Skin of body (tissue), 2 donors: Measurements from ENCODE around the gene TGFBR2. TPM values are rescaled to one million over a fixed set of nuclear protein-coding genes. Genes with fewer than 3 reads are reported as not detected.

Experiments
- DNase-seq: peaks from one replicate; lab custom pipeline; 2025; lab: John Stamatoyannopoulos, UW
- total RNA-seq: library from RNA; depleted of rRNA; stranded (reverse); fragments of >200 nt; gene quantifications from one replicate; pipeline ENCODE4 v1.2.3, GENCODE V29; 2014

The TGFBR2 gene
- total RNA-seq, 1 donor from 2014 or later = 71.5 TPM

GRCh38 chr3:30673425-30674341, 67.3 kb downstream of the TGFBR2 start:
- no peak for DNase-seq

- DNase-seq = no peak
Measured at GRCh38 chr3:30675006-30675405, 68.6 kb downstream of the TGFBR2 start.

DNA sequence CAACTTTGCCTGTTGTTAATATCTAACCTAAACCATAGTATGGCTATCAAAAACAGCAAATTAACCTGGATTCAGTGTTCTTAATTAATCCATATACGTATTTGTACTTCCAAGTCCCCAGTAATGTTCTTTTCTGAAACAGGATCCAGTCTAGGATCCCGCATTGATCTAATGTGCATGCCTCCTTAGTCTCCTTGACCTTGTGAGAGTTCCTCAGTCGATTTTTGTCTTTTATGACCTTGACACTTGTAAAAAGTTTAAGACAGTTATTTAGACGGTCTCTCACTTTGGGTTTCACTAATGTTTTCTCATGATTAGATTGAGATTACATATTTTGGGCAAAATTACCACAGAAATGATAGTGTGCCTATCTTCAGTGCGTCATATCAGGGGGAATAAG, 69.4 kb downstream of the TGFBR2 start:
- DNase-seq = no peak

DNA sequence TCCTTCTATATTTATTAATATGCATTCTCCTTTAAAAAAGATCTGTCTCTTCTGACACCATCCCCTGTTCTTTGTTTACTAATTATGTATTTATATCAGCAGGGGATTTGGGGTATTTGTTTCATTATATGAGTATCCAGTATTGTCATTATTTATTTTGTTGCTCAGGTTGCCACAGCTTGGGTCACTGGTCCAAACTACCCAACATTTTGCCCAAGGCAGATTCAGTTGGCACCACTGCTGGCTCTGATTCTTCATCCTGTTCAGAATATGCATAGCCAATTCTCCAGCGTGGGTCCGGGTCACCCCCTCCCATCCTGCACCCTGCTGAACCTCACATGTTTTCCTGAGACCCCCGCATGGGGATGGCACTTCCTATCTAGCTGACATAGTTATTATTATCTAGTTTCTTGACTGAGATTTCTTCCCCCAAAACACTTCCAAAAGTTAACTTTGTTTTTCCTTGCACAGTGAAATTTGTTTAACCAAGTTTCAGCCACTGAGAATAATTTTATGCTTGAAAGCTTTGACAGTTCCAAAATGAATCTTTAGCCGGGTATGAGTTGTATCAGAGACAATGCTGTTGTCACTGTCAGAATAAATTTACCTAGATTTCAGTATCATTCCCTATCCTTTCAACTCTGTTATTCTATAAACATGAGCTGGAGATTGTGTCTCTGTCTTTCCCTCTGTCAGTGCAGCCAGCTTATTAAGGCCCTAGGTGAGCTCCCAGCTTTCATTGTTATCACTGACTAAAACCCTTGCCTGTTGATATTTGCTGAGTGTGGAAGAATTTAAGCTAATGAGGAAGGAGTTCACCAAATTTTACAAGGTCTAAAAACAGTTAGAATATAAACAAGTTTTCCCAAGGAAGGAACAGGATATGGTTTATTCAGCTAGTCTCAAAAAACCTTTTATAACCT, 70.3 kb downstream of the TGFBR2 start:
- DNase-seq = no peak

GRCh38 chr3:30677347-30677685, 70.9 kb downstream of the TGFBR2 start:
- DNase-seq = no peak

DNA sequence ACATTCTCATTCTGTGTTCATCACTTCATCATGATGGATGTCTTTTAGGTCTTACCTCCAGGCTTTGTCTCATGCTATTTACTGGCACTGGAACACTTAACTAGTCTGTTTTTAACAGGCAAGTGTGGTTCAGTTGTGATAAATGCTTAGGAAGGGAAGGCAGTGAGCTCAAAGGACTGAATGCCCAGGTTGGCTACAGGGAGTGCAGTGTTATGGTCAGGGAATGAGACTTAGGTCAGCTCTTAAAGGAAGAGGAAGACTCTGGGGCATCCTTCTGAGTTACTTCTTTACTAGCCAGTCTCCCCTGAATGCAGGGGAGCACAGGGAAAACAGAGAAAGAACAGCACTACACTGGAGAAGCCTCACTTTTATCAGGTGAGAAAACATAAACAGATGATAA, 72.6 kb downstream of the TGFBR2 start:
- DNase-seq = no peak

DNA sequence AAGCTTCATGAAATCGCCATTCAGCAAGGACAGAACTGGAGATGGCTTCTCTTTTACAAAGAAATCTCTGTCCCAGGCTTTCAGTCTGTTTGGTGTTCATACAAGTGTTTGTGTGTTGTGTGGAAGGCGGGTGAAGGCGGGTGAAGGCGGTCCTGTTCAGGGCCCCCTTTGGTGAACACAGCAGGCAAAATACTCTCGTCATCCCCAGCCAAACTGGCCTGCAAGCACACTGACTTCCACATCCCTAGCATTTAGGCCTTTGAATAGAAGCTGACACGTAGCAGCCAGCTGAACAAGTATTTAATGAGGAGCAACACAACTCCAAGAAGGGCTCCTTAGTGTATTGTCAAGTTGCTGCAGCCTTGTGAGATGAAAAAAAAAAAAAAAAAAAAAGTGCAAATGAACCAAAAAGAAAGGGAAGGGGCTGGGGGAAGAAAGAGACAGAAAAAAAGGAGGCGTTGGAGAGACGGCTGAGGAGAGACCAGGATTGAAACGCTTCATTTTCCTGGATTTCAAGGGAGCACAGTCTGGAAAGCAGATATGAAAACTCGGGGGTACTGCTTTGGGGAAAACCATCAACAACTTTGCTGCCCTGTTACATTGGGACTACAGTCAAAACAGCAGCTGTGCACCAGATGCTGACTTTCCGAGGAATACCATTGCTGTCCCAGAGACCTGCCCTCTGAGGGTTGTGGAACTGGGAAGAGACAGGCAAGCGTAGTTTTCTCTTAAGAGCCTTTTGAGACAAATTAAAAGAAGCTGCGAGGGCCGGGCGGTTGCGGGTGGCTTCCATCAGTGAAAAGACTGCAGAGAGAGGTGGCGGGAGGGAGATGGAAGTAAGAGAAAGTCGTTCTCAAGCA, 74.6 kb downstream of the TGFBR2 start:
- peak; percentile 94 for DNase-seq

DNA sequence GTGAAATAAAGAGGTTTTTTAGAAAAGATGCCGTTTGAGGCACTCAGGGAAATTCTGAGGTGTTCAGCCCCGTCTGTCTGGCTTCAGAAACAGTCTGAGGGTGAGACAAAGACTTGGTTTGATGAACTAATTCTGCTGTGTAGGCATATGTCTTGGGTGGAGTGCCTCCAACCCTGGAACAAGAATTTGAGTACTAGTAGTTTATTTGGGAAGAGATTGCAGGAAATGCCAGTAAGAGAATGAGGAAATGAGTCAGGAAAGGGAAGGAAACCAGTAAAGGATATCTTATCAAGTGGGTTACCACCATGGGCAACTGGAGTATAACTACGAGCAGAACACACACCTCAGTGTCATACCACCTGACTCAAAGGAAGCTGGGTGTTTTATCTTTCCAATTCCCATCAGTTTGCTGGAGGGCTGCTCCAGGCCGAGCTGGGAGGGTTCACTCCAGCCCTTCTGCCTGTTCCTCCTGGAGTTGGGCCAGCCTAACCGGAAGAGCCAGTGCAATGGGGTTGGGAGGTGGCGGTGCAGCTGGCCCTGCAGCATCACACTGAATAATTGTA, 75.3 kb downstream of the TGFBR2 start:
- DNase-seq = peak; percentile 65

DNA sequence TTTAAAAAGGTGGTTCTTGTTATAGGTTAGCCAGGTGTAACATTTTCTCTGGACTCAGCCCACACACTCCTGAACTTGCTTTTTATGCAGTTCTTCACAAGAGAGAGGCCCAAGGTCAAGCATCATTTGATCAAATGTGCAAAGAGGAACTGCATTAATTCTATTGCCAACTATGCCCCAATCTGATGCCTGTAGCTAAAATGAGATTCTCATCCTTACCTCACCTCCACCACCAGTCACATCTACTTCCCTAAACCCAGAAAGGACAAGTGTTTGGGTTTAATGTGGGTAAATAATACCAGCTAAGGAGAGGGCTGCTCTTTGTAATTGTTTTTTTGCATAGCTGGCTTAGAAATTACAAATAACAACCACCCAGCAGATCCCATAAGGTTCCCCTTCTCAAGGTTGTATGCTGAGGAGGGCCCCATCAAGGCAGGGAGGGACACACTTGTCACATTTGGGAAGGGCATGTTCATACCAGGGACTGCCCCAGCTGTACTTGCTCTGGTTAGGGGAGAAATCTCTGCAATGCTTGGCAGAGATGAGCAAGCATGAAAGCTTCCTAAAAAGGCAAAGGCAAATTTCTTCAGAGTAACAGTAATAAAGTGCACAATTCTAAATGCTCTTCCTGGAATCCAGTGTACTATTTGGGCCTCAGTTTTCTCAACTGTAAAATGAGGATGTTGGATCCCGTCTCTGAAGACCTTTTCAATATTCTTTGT, 76.2 kb downstream of the TGFBR2 start:
- DNase-seq = no peak

DNA sequence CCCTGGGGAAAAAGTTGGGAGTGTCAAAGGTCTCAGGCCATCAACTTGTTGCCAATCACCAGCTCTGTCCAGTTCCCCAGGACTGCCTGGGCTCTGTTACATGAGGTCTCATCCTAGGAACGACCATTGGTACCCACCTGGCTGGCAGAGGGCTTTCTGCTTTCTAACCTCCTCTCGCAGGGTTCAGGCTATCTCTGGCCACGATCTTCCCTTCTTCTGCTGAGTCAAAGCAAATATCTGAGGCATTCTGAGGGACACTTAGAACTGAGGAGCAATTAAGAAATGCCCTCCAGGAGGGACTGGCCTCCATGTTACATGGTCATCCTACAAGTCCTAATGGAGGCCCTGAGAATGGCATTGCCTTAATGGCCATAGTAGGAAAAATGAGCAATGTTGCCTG, 77.4 kb downstream of the TGFBR2 start:
- no peak for DNase-seq

DNA sequence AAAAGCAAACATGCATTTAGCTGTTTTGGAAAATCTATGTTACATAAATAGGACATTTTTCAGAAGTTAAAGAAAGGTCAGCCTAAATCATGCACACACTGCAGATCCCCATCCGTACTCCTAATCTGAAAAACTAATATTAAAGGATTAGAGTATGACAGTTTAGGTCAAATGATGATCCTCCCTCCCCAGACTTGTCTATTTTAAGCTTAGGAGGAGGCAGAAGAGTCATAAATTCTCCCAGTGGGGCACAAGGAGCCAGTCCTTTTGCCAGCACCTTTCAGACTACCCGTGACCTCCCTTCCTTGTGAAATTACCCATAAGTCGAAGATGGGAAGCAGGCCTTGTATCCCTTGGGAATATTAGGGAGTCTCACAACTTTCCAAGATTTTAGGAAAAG, 78.0 kb downstream of the TGFBR2 start:
- no peak for DNase-seq

DNA sequence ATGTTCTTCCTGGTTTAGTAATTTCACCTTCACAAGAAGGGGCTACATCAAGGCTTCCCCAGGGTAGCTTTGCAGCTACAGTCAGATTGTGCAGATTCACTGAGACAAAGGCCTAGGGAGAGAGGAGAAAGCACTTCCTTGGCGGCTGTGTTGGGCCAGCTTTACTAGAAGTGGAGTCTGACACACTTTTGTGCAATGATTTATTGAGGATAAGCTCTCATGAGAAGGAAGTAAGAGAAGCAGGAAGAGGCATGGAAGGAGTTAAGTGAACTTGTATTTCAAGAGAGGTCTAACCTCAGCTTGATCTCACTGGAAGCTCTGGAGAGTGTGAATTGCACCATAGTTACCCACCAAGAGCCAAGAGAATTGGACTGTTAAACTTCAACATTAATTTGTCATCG, 78.9 kb downstream of the TGFBR2 start:
- no peak for DNase-seq

DNA sequence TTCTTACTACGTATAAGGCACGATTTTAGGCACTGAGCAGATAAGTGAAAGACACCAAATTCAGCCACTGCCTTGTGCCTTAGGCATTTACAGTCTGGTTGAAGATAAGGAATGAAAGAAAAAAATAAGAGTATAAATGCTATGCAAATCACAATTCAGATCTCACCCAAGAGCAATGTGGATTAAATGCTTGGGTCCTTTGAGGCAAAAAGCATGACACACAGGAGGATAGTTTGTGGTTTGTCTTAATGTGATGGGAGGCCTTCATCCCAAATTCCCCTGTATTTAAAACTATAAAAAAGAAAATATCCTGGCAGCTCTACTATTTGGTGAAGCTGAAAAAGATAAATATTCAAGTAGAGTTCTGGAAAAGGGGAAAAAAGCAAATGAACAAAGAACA, 79.8 kb downstream of the TGFBR2 start:
- DNase-seq = no peak

DNA sequence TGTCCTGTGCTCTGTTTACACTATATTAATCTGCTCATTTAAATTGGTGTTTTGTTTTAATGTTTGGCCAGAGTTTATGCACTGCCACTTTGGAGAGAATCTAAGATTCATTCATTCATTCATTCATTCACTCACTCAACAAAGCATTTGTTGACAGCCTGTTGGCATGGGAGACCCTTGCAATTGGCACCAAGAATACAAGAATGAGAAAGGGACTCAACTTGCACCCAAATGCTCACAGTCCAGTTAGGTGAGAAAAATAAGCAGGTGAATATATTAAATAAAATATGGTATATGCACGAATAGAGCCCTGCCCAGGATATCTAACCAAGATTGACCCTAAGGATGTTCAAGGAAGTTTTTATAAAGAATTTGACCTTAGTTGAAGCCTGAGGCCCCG, 80.4 kb downstream of the TGFBR2 start:
- no peak for DNase-seq

DNA sequence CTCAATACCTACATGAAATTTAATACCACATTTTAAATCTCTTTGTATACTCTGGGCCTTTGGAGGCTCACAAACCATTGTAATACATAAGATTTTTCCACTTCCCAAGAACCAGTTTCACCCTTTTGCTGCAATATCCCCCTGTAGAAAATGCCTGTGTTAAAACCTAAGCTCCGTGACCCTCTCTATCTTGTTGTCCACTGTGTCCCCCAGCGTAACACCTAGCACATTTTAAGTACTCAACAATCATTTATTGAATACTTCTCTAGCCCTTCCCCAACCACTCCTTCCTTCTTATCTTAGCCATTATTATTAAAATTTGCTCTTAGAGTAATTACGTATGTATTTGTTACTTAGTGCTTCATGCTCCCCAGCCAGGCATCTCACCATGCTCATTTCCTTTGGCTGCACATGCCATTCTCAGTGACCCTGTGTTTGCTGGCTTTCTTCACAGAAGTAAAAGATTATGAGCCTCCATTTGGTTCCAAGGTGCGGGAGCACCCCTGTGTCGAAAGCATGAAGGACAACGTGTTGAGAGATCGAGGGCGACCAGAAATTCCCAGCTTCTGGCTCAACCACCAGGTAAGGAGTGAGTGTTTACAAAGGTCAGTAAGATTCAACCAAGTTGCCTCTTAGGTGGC, 81.6 kb downstream of the TGFBR2 start:
- no peak for DNase-seq

- no peak for DNase-seq
Measured at GRCh38 chr3:30688776-30689641, 82.6 kb downstream of the TGFBR2 start.

GRCh38 chr3:30690199-30690598, 83.8 kb downstream of the TGFBR2 start:
- DNase-seq = no peak

GRCh38 chr3:30691249-30691880, 85.0 kb downstream of the TGFBR2 start:
- no peak for DNase-seq

GRCh38 chr3:30691944-30692343, 85.5 kb downstream of the TGFBR2 start:
- no peak for DNase-seq
